GM19043 (cell line): ENCODE results near the gene ATF6B.

ENCODE experiments used
- ATAC-seq: cut with Tn5 transposase; IDR thresholded peaks from one replicate; pipeline ENCODE4 v1.9.1; 2021; ENCODE audit warnings: low read depth; ENCODE audit not compliant: unreplicated experiment

The ATF6B gene

DNA sequence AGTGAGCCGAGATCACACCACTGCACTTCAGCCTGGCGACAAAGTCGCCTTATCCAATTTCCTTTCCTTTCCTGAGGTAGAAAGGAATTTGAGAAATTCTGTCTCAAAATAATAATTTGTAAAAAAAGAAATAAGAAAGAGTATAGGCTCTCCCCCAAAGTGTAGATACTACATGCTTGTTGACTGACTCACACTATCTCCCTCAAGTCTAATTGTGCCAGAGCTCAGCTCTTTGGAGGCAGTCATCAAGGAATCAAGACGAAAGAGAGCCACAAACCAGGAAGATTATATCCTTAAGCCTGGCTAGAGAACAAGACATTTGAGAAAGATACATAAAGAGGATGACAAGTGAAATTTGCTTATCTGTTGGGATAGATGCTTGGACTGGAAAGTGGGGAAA is 5.7 kb upstream of the ATF6B start:
- no peak for ATAC-seq

DNA sequence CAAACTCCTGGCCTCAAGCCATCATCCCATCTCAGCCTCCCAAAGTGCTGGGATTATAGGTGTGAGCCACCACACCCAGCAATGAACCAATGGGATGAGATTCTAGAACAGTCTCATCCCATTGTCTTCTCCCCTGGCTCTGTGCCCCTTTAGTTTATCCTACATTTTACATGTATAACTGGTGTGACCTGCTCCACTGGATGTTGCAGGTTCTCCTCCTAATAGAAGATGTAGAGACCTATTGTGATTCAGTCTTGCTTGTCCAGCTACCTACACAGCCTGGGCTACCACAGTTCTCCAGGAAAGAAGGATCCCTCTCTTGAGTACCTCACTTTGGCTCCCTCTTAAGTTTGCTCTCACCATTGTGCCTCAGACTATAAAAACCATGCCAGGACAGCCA is 4.1 kb upstream of the ATF6B start:
- ATAC-seq, result no peak

DNA sequence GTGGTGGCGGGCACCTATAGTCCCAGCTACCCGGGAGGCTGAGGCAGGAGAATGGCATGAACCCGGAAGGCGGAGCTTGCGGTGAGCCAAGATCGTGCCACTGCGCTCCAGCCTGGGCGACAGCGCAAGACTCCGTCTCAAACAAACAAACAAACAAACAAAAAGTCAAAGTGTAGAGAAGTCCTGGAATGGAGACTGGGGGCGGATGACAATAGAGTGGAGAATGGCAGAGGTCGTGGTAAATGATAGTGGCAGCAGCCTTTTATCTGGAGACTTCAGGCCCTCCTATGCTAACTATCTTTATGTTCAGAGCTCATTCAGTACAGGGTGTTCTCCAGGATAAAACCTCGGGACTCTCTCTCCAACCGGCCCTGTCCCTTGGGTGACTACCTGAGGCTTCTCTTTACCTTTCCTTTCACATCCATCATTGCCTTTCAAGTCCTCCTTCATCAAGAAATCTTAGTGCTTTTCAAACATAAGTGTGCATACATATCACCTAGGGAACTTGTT is 3.4 kb upstream of the ATF6B start:
- ATAC-seq, result no peak

DNA sequence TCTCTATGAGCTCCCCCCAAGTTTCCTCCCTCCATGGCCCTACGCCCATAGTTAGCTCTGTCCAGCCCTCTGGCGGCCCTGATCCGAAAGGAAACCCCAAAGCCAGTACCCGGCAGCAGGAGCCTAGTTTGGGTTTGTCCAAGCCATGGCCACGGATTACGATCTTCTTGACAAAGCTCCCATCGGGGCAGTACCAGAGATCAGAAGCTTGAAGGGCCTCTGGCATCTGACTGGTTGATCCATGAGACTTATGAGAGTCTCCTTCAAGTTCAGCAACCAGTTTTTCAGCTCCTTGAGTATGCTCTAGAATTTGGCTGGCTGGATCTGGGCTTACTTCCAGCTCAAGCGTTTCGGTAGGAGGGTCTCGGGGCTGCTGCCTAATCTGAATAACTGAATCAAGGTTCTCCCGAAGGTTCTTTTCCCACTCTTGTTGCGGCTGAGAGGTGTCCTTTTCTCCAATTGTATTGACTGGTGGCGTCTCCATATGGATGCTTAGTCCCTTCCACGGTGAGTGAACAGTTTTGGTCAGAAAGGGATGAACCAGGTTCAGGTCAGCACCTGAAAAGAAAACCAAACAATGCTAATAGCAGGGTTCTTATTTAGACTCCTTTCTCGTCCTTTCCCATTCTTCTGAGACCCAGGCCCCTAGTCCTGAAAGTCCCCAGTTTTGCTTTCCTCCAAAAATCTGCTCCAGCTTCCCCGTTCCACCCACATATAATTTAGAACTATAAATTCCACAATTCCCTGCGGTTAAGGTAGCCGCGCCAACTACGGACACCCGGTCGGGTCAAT is 1.4 kb upstream of the ATF6B start:
- no peak for ATAC-seq

DNA sequence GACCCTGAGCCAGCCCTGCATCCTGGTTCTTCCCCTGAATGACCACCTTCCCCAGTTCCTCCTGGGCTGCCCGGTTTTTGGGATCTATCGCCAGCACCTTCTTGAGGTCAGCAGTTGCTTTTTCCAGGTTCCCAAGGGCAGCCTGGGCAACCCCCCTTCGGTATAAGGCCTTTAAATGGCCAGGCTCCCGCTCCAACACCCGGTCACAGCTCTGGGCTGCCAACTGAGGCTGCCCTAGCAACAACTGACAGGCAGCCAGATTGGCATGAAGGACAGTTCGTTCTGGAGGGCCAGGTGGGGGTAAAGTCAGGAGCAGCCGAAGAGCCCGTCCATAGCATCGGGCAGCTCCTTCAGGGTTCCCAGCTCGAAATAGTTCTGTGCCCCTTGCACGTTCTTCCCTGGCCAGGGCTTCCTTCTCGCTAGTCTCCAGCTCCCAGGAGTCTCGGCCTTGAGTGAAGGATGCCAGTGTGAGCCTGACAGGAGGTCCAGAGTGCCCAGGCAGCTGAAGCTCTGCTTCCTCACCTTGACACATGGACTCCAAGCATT is 778 bp upstream of the ATF6B start:
- ATAC-seq, result no peak

DNA sequence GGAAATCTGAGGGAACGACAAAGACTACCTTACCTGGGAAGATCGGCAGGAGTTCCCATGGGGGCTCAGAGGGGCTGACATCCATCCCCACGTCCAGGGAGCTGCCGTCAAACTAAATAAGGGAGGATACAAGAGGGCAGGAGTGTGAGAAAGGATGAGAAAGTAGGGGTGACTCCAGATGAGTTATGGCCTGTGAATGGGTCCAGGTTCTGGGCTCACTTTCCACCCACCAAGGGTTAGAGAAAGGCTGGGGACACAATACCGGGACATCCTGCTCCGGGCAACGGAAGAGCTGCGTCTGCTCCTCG is 683 bp downstream of the ATF6B start:
- no peak for ATAC-seq

DNA sequence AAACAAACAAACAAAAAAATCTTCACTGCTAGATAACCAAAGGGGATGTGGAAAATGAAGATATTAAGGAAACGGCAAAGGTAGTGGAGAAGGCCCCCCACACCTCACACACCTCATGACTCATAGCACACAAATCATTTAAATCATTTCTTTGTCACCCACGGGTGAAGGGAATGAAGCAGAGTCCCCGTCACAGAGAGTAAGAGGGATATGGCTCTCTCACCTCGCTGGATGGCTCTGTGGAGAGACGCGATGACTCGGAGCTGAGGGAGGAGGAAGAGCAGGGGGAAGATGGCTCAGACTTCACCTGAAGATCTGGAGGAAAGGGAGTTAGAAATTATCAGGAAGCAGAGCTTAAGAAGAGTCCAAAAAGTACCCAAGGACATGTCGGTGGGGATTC is 1.2 kb downstream of the ATF6B start:
- ATAC-seq, result no peak

DNA sequence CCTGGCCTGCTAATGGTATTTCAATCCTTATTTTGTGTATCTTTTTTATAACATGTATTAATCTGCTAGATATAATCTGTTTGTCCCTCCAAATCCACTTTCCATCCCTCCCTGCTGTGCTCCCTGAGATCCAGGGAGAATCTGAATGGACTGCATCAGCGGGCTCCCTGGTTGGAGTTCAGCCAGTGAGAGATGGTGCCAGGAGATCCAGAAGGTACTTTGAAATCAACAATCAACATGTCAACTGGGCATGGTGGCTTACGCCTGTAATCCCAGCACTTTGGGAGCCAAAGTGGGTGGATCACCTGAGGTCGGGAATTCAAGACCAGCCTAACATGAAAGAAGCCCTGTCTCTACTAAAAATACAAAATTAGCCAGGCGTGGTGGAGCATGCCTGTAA is 4.4 kb downstream of the ATF6B start:
- no peak for ATAC-seq

DNA sequence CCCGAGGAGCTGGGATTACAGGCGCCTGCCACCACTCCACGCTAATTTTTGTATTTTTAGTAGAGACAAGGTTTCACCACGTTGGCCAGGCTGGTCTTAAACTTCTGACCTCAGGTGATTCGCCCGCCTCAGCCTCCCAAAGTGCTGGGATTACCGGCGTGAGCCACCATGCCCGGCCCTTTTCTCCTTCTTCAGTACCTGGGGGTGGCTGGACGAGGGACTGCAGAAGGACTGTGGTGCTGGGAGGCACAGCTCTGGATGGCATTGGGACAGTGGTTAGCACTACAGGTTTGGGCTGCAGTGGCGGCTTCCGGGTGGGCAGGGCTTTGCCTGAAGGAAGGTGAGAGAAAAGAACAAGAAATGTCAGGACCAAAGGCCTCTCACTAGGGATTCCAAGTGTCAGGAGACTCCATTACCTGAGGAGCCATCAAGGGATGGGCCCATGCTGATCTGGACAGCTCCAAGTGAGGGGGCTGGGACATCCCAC is 7.4 kb downstream of the ATF6B start:
- ATAC-seq, result no peak

DNA sequence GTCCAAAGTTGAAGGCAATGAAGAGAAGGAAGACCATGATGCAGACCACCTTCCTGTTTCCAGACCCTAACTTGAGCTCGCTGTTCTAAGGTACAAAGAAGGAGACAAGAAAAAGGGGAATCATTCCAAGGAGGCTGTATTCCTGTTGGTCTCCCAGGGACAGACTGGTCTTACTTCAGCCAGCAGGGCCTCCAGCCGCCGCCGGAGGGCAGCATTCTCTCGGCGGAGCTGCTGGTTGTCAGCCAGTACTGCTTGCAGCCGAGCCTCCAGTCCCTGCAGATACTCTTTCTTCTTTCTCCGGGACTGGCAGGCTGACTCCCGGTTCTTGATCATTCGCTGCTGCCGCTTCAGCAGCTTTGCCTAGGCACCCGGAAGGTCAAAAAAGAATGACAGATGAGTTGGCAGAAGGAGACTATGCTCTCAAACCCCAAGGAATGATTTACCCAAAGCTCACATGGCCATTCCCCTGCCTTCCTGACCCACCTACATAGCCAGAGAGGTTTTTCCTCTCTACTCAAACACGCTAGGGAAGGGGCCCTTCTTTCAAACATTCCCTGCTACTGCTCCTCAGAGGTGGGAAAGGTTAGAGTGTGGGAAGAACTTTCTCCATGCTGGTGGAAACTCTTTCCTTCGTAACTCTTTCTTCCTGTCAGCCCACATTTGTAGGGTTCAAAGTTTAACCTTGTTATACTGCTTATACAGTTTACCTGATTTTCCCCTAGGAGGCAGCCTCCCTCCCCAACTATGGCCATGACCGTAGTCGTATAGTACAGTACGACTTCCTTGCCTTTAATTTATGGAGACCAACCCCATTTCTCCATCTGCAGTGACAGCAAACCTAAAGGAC is 9.0 kb downstream of the ATF6B start:
- ATAC-seq, result no peak

DNA sequence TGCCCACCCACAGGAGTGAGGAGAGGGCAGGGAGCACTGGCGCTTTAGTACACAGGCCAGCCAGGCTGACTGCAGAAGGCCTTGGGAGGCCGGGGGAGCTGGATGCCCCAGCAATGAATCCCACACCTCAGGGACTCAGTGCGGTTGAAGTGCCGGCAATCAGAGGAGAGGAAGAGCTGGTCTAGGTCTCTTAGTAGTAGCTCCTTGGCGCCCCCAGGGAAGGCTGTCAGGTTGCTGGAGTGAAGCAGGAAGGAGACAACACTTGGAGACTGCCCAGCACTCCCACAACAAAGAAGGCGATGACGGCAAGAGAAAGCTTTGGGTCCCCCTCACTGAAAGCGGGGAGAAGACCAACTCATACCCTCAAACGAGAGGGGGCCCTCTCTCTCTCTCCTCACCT is 10.6 kb downstream of the ATF6B start:
- no peak for ATAC-seq

DNA sequence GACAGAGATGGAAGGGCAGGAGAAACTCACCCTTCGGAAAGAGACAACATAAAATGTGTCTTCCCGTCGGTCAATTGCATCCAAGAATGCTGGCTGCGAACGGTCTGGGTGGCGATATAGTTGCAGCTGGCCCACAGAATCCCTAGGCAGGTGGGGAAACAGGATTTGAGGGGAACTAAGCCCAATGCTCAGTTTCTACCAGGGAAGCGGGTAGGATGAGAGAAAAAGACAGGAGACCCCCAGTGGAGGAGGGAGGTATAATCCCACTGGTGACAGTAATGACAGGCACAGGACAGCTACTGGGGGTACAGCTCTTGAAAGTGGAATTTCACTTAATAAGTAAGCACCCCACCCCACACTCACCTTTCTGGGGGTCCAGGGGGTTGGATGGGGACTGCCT is 11.4 kb downstream of the ATF6B start:
- no peak for ATAC-seq

DNA sequence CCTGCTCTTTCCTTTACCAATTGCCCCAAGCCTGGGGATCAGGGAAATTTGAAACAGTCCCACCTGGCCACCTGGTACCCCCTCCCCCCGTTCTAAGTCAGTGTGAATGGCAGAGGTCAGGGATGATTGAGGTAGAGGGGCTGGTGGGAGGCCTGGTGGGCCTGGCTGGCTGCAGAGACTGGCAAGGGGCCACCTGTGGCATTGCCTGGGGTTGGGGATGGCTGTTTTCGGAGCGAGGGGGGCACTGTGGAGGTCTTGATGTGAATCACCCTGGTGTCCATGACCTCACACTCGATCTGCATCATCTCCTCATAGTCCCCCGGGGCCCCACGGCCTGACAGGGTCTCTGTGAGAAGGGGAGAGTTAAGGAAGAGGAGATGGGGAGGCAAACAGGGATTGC is 12.4 kb downstream of the ATF6B start:
- no peak for ATAC-seq

DNA sequence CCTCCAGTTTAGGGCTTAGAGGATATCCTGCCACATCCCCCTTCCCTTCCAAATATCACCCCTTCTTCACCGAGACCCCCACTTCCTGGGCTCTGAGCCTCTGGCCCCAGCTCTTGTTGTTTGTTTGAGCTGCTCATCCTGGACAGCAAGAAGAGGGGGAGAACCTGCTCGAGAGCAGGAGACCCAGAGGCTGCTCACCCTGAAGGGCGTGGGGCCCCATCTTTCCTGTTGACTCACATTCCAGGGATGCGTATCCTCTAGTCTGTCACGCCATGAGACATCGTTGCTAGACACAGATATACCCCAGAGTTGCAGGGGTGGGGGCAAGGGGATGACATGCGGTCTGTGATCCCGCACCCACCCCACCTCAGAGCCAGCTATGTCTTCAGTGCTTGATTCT is 13.2 kb downstream of the ATF6B start:
- ATAC-seq, result no peak

DNA sequence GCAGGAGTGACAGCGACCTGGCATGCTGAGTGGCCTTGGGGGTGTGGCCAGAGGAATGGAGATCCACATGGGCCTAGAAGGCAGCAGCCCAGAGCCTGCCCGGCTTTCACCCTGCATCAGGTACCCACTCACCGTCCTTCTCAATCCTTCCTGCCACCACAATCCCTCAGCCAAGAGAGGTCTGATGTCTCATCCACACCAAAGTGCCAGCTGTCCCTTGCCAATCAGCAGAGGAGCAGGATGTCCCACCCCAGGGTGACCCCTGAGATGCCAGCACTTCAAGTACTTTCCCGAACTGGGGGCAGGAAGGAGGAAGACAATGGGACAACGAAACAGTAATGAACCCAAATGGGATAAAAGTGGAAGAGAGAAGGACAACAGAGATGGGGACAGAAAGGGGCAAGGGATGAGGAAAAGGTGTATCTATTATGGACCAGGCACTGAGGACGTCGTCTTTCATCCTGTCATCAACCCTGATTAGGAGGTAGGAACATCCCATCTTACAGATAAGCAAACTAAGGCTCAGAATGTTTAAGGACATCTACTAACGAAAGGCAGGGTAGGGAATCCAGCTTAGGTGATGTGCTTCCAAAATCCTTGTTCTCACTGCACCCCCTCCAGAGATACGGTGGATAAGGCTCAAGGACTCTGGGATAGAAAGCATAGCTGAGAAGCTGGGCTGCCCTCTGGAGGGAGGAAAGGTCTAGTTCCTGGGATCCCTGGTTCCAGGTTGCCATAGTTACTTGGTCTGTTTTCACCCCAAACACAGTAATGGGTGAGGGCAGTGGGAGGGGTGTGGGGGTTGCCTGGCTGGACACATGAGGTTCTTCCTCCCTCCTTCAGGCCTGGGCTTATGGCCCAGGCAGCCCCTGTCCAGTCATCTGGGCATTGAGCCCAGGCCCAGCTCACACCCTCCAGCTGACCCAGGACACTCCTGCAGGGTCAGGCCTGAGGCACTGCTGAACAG is 14.4 kb downstream of the ATF6B start:
- ATAC-seq, result no peak

DNA sequence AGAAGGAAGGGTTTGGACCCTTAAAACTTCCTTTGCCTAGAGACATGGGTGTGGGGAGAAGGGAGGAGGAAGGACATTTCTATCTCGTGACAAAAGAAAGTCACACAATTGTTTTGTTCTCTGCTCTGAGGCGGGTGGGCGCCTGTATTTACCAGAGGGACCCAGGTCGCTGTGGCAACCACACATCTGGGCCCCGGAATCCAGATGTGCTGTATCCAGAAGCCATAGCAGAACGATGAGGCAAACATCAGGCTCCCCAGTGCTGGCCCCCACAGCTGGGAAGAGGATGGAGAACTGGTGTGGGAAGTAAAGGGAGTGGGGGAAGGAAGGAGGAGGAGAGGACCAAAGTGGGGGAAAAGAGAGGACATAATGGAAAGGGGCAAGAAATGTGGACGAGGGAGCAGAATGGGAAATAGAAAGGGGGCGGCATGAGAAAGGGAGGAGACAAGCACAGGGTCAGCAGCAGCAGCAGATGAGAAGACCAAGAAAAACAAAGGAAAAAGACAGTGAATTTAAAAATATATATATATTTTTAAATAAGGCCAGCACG is 15.5 kb downstream of the ATF6B start:
- no peak for ATAC-seq

DNA sequence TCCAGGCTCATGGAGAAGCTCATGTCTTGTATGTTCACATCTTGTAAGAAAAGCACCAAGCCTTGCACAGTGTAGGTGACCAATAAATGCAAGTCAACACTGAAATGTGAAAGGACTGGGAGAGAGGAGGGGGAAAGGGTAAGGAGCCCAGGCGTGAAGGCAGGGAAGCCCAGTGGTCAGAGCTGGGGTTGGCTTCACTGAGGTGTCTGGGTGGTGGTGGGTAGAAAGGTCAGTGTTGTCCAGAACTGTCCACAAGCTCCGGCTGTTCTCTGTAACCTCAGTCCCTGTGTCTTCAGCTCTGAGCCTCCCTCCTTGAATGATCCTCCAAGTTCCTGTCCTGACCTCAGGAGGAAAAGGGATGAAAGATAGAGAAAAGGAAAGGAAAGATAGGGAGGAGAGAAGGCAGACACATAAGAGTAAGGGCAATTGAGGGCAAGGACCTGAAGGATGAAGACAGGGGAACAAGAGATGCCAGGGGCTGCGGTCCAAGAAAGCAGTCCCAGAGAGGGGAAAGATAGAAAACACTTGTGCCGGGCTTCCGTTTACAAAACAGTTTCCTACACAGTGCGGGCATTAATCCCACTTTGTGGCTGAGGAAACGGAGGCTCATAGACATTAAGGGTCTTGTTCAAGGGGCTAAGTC is 16.5 kb downstream of the ATF6B start:
- no peak for ATAC-seq

DNA sequence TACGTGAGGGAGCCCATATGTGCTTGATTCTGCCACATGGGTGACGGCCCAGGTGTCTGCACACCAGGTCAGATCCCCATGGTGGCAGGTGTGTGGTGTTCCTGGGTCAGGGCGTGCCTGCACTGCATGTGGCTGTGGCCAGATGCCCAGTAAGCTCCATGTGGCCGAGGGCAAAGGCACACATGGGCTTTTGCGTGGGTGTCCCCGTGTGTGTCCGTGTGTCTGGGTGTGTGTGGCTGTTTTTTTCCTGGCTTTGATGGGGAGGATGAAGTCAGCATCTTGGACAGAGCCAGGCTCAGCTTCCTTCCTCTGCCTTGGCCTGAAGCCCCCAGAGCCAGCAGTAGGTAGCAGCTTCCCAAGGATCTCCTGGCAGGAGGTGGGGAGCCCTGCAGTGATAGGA is 17.4 kb downstream of the ATF6B start:
- no peak for ATAC-seq

DNA sequence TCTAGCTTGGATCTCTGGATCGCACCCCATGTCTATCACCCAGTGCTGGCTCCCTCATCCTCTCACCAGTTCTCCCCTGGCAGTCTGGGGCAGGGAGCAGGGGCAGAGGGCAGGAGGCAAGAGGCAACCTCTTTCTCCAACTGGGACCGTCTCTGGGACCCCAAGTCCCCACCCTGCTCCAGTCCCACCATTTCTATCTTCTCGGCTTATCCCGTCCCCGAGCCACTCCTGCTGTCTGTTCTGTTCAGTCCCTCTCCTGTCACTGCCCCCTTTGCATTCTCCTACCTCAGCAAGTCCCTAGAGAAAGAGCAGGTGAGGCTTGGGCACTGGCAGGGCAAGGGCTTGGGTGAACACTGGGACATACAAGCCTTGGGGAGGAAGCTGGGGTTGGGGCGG is 18.3 kb downstream of the ATF6B start:
- ATAC-seq, result no peak
